ENCODE measurements around the gene KRTAP10-2.
"Not testable (repeated sequence)": the region's sequence is repeated elsewhere in the genome, so short reads cannot be mapped to it uniquely, and the experiment has no call there.

KRTAP10-2 gene

DNA sequence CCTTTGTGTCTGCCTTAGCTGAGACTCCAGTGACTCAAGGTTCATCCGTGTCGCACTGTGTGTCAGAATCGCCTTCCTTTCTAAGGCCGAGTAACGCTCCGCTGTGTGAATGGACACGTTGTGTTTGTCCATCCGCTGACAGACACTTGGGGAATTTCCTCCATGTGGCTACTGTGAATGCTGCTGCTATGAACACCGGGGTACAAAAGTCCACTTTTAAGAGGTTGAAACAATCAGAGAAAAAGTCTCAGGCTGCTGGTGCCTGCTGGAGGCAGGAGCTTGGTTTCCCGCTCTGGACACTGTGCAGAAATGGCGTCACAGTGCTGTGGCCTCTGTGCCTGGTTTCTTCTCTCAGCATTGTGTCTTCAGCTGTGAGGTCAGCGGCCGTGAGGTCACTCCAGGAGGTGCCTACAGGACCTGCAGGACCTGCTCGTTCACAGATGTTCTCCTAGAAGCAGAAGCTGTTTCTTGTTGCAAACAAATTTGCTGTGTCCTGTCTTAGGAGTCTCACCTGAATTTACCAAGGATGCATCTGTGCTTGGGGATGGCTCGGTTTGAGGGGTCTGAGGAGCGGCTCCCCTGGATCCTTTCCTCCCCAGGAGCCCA lies 45.5 kb downstream of the KRTAP10-2 start:
- DNase-seq (ENCODE audit: low read depth), result no peak
- no peak overlapping the region for H3K4me3 ChIP-seq (ENCODE audit: control insufficient read depth, low read depth, low read length)
- TF ChIP-seq CTCF (IDR thresholded peaks at IDR 0.05; ENCODE audit: control insufficient read depth, insufficient read depth, low read depth, low read length, missing control alignments), result no peak

GRCh38 chr21:44503901-44504399 lies 47.4 kb downstream of the KRTAP10-2 start:
- no peak for DNase-seq (ENCODE audit: low read depth)
- TF ChIP-seq CTCF (IDR thresholded peaks at IDR 0.05; ENCODE audit: control insufficient read depth, insufficient read depth, low read depth, low read length, missing control alignments), result no peak
- H3K4me3 ChIP-seq (ENCODE audit: control insufficient read depth, low read depth, low read length), result no peak overlapping the region

GRCh38 chr21:44503006-44503889 lies 48.1 kb downstream of the KRTAP10-2 start:
- not testable (repeated sequence) for DNase-seq (ENCODE audit: low read depth)

DNA sequence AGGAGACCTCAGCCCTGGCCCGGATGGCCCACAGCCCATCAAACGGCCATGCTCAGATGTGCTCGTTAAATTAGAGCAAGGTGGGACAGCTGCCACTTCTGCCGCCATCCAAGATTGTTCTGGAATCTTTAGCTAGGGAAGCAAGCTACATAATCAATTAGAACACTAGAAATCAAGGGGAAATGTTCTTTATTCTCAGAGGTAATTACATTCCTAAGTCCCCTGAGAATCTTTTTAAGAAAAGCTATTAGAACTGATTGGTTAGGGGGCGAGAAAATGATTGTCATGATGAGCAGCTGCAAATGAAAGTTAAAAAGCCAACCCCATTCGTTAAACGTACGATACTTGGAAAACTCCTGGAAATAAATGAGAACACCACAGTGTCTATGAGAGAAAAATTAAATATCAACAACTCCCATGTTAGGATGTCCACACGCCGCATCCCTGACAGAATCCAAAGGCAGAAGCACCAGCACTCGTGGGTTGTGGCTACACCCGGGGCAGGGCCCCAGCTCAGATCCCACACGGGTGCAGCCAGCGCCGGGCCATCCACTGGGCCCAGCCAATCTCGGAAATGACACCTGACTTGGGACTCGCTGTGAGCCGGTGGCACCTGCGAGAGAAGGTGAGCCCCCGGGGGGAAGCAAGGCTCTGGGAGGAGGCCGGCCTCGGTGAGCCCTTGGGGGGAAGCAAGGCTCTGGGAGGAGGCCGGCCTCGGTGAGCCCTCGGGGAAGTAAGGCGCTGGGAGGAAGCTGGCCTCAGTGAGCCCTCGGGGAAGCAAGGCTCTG lies 48.9 kb downstream of the KRTAP10-2 start:
- DNase-seq (ENCODE audit: low read depth), result no peak
- no peak for TF ChIP-seq CTCF (IDR thresholded peaks at IDR 0.05; ENCODE audit: control insufficient read depth, insufficient read depth, low read depth, low read length, missing control alignments)
- no peak overlapping the region for H3K4me3 ChIP-seq (ENCODE audit: control insufficient read depth, low read depth, low read length)

More at GRCh38 chr21:44503006-44503889, 48.1 kb downstream of the KRTAP10-2 start:
- not testable (repeated sequence) for H3K4me3 ChIP-seq (ENCODE audit: control insufficient read depth, low read depth, low read length)
